ENCODE measurements around the gene TRNT1. TPM values are rescaled to one million over a fixed set of nuclear protein-coding genes. Genes with fewer than 3 reads are reported as not detected.

The TRNT1 gene
- total RNA-seq, 1 donor from 2014 or later = 11.2 TPM

DNA sequence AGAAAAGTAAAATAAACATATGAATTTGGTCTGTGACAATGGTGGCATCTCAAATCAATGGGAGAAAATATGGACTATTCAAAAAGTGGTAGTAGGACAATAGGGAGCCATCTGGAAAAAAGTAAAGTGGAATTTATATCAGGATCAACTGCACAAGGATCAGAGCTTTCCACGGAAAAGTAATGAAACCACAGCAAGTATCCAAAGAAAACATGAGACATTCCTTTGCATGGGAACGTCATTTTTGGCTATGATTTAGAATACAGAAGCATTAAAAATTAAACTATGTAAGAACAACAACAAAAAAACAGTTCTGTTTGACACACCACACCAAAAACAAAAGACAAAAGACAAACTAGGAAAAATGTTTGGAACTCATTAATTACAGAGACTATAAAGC, 34.1 kb downstream of the TRNT1 start:
- DNase-seq (ENCODE audit: missing footprints) (no peak), ATAC-seq (no peak)
- intact Hi-C loops (cut with DNase I) = no loop called here

- DNase-seq (ENCODE audit: missing footprints) (no peak), ATAC-seq (no peak)
- intact Hi-C loops (cut with DNase I) = no loop called here
These were observed 38.5 kb downstream of the TRNT1 start for GRCh38 chr3:3165241-3165640.

DNA sequence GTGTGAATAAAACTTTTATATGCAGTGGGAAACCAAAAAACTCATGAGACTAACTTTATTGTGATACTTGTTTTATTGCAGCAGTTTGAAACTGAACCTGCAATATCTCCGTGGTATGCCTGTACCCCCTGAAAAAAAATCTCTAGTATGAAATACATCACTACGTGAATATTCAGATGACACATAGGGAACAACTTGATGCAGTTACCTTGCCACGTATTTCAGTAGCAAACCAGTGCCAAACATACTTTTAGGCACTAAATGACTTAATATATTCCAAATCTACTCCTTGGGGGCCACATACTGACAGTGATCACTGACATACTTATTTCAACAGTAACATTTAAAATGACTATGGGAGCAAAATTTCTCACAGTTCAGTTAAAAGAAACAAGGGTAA, 38.9 kb downstream of the TRNT1 start:
- DNase-seq (ENCODE audit: missing footprints) (no peak), ATAC-seq (no peak)
- intact Hi-C loops (cut with DNase I) = no loop called here

DNA sequence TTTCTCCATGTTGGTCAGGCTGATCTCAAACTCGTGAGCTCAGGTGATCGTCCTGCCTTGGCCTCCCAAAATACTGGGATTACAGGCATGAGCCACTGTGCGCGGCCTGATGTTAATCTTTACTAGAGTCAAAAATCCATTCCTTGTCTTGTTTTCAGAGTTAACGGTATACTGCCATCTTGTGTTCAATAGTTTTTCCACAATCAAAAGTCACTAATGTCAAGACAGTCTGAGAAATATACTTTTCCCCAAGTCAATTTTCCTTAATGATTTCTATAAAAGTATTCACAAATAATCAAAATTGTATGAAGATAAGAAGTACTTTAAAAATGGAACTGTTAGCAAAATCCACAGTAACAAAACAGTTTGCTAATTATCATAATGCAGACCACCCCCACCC, 44.3 kb downstream of the TRNT1 start:
- DNase-seq (ENCODE audit: missing footprints) (no peak), ATAC-seq (no peak)
- intact Hi-C loops (cut with DNase I) = loop anchor here (10.0 kb wide), 1 partner anchor 46 kb away; the partner anchor contains the start of gene TRNT1

GRCh38 chr3:3172627-3173026, 45.9 kb downstream of the TRNT1 start:
- intact Hi-C loops (cut with DNase I) = loop anchor here (10.0 kb wide), 1 partner anchor 48 kb away; the partner anchor contains the start of gene TRNT1
- no peak for DNase-seq (ENCODE audit: missing footprints)
- no peak for ATAC-seq

GRCh38 chr3:3177861-3178497, 51.2 kb downstream of the TRNT1 start:
- intact Hi-C loops (cut with DNase I) = loop anchor here (10.0 kb wide), 1 partner anchor 53 kb away; the partner anchor contains the start of gene TRNT1
- no peak for ATAC-seq
- no peak for DNase-seq (ENCODE audit: missing footprints)

GRCh38 chr3:3178498-3179328, 52.0 kb downstream of the TRNT1 start:
- intact Hi-C loops (cut with DNase I) = loop anchor here (10.0 kb wide), 1 partner anchor 54 kb away; the partner anchor contains the start of gene TRNT1
- ATAC-seq (no peak), DNase-seq (ENCODE audit: missing footprints) (no peak)

- DNase-seq (ENCODE audit: missing footprints) = peak; percentile 94
- ATAC-seq = peak; percentile 99
- intact Hi-C loops (cut with DNase I) = loop anchor here (10.0 kb wide), 1 partner anchor 55 kb away; the partner anchor contains the start of gene TRNT1
These were observed 52.8 kb downstream of the TRNT1 start, which contains the start of gene CRBN for GRCh38 chr3:3179407-3180094. Gene CRBN (minus strand): TSS chr3:3179691. CDS start chr3:3179687, 4 bp downstream.

DNA sequence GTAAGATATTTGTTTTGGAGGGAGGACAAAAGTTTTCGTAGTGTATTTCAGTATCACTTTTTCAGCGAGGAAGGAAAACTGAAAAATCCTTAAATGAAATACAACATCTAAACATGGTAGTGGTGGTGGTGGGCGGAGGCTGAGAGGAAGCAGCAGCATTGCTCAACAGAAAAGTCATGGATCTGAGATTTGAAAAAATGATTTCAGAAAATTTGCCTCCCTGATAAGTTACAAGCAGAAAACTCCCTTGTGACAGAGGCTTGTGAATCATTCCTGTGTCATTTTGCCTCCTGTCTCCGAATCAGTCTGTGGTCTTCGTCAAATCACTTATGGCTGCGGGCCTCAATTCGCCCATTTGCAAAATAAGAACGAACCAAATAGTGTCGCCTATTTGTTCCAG, 53.7 kb downstream of the TRNT1 start:
- ATAC-seq = no peak
- intact Hi-C loops (cut with DNase I) = no loop called here
- no peak for DNase-seq (ENCODE audit: missing footprints)

GRCh38 chr3:3184876-3185275, 58.1 kb downstream of the TRNT1 start:
- intact Hi-C loops (cut with DNase I) = no loop called here
- no peak for ATAC-seq

GRCh38 chr3:3189102-3189727, 62.5 kb downstream of the TRNT1 start:
- ATAC-seq = peak; percentile 28
- intact Hi-C loops (cut with DNase I) = no loop called here
- DNase-seq (ENCODE audit: missing footprints) = no peak

More at GRCh38 chr3:3184876-3185275, 58.1 kb downstream of the TRNT1 start:
- no peak for DNase-seq (ENCODE audit: missing footprints)

DNA sequence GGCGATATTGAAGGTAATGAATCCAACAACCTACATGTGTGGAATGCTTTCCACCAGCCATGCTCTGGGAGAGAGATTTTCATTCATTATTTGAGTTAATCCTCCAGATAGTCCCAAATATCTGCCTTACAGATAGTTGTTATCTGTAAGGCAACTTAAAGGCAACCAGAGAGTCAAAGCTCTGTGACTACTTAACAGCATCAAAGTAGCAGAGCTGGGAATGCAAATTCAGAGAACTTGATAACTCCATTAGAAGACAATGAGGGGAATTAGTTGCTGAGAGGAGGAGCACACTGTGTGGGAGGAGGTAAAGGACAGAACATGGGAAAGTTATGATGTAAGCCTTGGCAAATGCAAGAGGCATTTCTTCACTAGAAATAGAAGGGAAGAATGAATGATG, 63.2 kb downstream of the TRNT1 start:
- DNase-seq (ENCODE audit: missing footprints) = no peak
- no peak for ATAC-seq

GRCh38 chr3:3191675-3192285, 65.0 kb downstream of the TRNT1 start:
- DNase-seq (ENCODE audit: missing footprints) = no peak
- intact Hi-C loops (cut with DNase I) = no loop called here
- ATAC-seq = no peak

More for the DNA sequence above, 63.2 kb downstream of the TRNT1 start:
- intact Hi-C loops (cut with DNase I) = no loop called here

DNA sequence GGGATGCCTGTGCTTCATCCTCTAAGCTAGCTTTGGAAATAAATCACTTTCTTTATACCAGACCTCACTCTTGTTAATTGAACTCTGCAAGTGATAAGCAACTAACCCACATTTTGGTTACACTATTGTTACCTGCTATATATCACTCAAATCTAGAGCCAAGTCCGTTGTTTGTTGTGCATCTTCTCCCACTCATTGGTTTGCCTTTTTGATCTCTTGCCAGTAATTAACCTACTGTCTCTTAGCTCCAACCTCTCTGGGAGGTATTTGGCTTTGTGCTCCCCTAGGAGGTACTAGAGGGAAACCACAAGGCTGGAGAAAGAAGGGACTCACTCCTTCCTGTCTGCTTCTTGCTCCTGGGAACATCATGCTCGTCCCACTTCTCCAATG, 65.5 kb downstream of the TRNT1 start:
- intact Hi-C loops (cut with DNase I) = no loop called here
- ATAC-seq = no peak

GRCh38 chr3:3194861-3195260, 68.1 kb downstream of the TRNT1 start:
- intact Hi-C loops (cut with DNase I) = no loop called here
- DNase-seq (ENCODE audit: missing footprints) (no peak), ATAC-seq (no peak)

More for the DNA sequence above, 65.5 kb downstream of the TRNT1 start:
- DNase-seq (ENCODE audit: missing footprints) = no peak

DNA sequence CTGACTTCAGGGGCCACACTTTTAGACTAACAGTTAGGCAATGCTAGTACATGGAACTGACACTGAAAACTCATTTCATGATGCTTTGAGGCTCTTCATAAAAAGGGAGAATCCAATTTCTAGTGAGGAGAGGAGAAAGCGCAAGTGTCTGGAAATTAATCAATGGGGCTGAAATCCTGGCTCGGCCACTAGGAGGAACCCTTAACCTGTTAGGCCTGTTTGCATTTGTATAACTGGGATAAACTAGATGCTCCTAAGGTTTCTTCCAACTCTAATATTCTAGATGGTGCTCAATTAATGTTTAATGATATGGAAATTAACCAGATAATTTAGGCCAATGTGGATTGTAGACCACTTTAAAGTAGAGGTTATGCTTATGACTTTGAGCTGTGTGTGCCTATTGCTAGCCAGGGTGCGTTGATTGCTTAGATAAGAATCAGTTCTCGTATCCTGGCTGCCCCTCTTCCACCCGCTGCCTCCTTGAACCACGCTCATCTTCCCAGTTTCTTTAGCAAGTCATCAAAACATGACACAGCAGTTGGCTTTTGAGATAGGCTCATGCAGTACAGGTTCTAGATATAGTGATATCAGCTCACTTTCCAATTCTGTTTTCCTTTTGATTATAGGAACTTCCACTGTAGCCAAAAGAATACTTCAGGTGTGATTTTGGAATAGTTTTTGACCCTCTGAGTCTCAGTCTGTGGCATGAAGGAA, 69.6 kb downstream of the TRNT1 start:
- ATAC-seq = no peak
- DNase-seq (ENCODE audit: missing footprints) = no peak
- intact Hi-C loops (cut with DNase I) = no loop called here

Data from Right ventricle myocardium inferior (tissue), 1 donor.